GM23248 (cell line): ENCODE results near the gene LHB.

Source experiments
- EZH2 ChIP-seq: fragments of 200-600 bp; sonication (generic); IDR thresholded peaks from 2 replicates; pipeline ENCODE4 v1.6.1; 2018; ENCODE audit warnings: antibody characterized with exemption, mild to moderate bottlenecking; ENCODE audit not compliant: insufficient read depth, poor library complexity, severe bottlenecking
- EZH2phosphoT487 ChIP-seq: fragments of 200-600 bp; sonication (generic); IDR thresholded peaks from 2 replicates; pipeline ENCODE4 v1.6.1; 2018; ENCODE audit warnings: antibody characterized with exemption, moderate library complexity, mild to moderate bottlenecking, low read depth; ENCODE audit not compliant: insufficient read depth

GRCh38 chr19:49011194-49011593 is 5.7 kb downstream of the LHB start:
- TF ChIP-seq EZH2 (no peak), EZH2phosphoT487 (no peak)
